ENCODE results near the gene POU3F4.

GRCh38 chrX:83501530-83501929 lies 6.6 kb upstream of the POU3F4 start:
- TF ChIP-seq REST (IDR thresholded peaks at IDR 0.05; ENCODE audit: insufficient read depth in 1 of 2, low read depth in 2 of 2, low read length in 1 of 2): no peak
- TF ChIP-seq CTCF (IDR thresholded peaks at IDR 0.05): no peak

All from Panc1 (cell line).